Body of pancreas (tissue), 4 donors: ENCODE results near the gene SAC3D1.

Source experiments
- POLR2A ChIP-seq, 3 donors: fragments of 450-650 bp; IDR thresholded peaks; one replicate each; pipeline ENCODE4 v1.6.1; 2016; ENCODE audit warnings: antibody characterized with exemption in 3 of 3, mild to moderate bottlenecking in 2 of 3
- TF ChIP-seq, protein P1 (sequence below), 7 experiments: fragments of 450-650 bp in 4 of 7; fragments of 200-600 bp in 3 of 7; sonication (generic) in 3 of 7; IDR thresholded peaks; one replicate each; pipeline ENCODE4 v1.5.1; 2016 to 2019; ENCODE audit warnings: antibody characterized with exemption in 7 of 7

DNA sequence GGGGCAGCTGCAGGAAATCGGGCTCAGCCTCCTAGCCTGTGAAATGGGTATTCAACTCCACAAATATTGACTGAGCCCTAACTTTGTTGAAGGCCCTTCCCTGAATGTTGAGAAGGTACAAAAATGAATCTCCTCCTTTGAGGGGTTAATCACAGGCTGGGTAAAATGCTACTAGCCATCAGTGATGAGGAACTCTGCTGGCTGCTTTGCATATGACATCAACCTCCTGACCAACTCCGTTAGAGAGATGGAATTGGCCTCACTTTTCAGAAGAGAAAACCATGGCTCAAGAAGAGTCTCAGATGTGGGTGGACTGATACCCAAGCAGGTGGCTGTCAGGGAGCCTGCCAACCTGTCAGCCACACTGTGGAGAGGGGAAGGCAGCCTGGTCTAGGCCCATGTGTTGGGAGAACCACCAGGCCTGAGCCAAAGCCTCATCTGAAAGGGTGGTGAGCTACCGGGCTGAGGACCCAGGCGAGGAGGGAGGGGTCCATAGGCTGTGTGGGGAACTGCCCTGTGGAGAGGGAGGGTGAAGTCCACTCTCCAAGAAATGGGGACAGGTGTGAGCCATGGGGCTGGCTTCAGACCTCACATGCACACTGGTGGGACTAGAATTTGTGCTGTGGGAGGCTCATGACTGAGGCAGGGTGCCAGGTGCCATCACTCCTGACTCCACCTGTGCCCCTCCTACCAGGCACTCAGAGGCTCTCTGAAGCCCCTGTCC is 31.1 kb downstream of the SAC3D1 start:
- TF ChIP-seq, protein P1, sequence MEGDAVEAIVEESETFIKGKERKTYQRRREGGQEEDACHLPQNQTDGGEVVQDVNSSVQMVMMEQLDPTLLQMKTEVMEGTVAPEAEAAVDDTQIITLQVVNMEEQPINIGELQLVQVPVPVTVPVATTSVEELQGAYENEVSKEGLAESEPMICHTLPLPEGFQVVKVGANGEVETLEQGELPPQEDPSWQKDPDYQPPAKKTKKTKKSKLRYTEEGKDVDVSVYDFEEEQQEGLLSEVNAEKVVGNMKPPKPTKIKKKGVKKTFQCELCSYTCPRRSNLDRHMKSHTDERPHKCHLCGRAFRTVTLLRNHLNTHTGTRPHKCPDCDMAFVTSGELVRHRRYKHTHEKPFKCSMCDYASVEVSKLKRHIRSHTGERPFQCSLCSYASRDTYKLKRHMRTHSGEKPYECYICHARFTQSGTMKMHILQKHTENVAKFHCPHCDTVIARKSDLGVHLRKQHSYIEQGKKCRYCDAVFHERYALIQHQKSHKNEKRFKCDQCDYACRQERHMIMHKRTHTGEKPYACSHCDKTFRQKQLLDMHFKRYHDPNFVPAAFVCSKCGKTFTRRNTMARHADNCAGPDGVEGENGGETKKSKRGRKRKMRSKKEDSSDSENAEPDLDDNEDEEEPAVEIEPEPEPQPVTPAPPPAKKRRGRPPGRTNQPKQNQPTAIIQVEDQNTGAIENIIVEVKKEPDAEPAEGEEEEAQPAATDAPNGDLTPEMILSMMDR (IDR thresholded peaks at IDR 0.05): no peak
- TF ChIP-seq POLR2A (IDR thresholded peaks at IDR 0.05): no peak
